HCT116 (cell line): ENCODE data around the gene HYAL1. TPM values are rescaled to one million over a fixed set of nuclear protein-coding genes. Genes with fewer than 3 reads are reported as not detected.

Experiments
- ATAC-seq: fragments of 200-7000 bp; cut with Tn5 transposase; 2 replicates; pipeline ENCODE4 v1.9.1; 2020; ENCODE audit warnings: mild to moderate bottlenecking, moderate library complexity
- BruUV-seq: library from RNA; stranded (reverse); fragments of 400-500 nt; replicated peaks from 2 replicates; lab custom pipeline; 2021; lab: Mats Ljungman, UMichigan
- CTCF ChIA-PET: fragments of 300-600 bp; sonication (Branson Sonifier 250); formaldehyde crosslinking; loops from one replicate; lab custom pipeline; 2021; ENCODE audit warnings: antibody characterized with exemption; lab: Charles Lee
- POLR2A ChIA-PET: fragments of 300-600, 350-600 bp; sonication (Branson Sonifier 250); formaldehyde crosslinking; loops from one replicate; lab custom pipeline; 2021; ENCODE audit warnings: antibody characterized with exemption; lab: Charles Lee
- RAD21 ChIA-PET, 2 experiments: fragments of 300-600 bp; sonication (Branson Sonifier 250); formaldehyde crosslinking; loops; one replicate each; lab custom pipeline; 2023; ENCODE audit warnings: low total read pairs in 2 of 2; ENCODE audit not compliant: uncharacterized antibody in 2 of 2, unreplicated experiment in 2 of 2, low non-redundant PET in 1 of 2; lab: Charles Lee
- DNase-seq: peaks from one replicate; pipeline ENCODE4 v3.0.0-alpha.2; 2010; ENCODE audit warnings: low read depth, low spot score
- H2AFZ ChIP-seq: fragments of 200-600 bp; shearing (Covaris generic), sonication (generic); 2 replicates; pipeline ENCODE4 v1.6.1; 2017; ENCODE audit warnings: low read depth, mixed run types, mixed read lengths, antibody characterized with exemption, low read length; ENCODE audit not compliant: poor library complexity, severe bottlenecking
- H3K27ac ChIP-seq: 2 replicates; pipeline ENCODE4 v1.5.1; 2012; ENCODE audit warnings: low read depth, low read length
- H3K27me3 ChIP-seq: fragments of 200-600 bp; sonication (generic); 2 replicates; pipeline ENCODE4 v1.6.1; 2016; ENCODE audit warnings: mixed run types, low read length, mixed read lengths; ENCODE audit not compliant: insufficient read depth
- H3K36me3 ChIP-seq, 2 experiments: fragments of 200-500 bp in 1 of 2; fragments of 200-600 bp in 1 of 2; sonication (Bioruptor generic) in 1 of 2; sonication (generic) in 1 of 2; 2 replicates each; pipeline versions ENCODE4 v1.5.1 to v1.6.1; 2014 to 2016; ENCODE audit warnings: low read length in 2 of 2, inconsistent platforms in 1 of 2, mixed read lengths in 1 of 2, mixed run types in 1 of 2; ENCODE audit not compliant: insufficient read depth in 2 of 2, control insufficient read depth in 1 of 2
- H3K4me1 ChIP-seq, 2 experiments: fragments of 200-600 bp in 1 of 2; sonication (generic) in 1 of 2; 2 replicates each; pipeline versions ENCODE4 v1.5.1 to v1.6.1; 2012 to 2017; ENCODE audit warnings: low read length in 2 of 2, inconsistent platforms in 1 of 2, mild to moderate bottlenecking in 1 of 2, mixed read lengths in 1 of 2, mixed run types in 1 of 2, moderate library complexity in 1 of 2; ENCODE audit not compliant: insufficient read depth in 2 of 2, control insufficient read depth in 1 of 2
- H3K4me2 ChIP-seq: fragments of 200-600 bp; sonication (generic); 2 replicates; pipeline ENCODE4 v1.6.1; 2017; ENCODE audit warnings: mixed run types, low read length, mixed read lengths
- H3K4me3 ChIP-seq, 2 experiments: fragments of 200-600 bp in 1 of 2; sonication (generic) in 1 of 2; replicated peaks in 1 of 2; 2 replicates each; pipeline ENCODE4 v1.5.1; 2011 to 2016; ENCODE audit warnings: low read length in 2 of 2, control low read depth in 1 of 2, low read depth in 1 of 2, mild to moderate bottlenecking in 1 of 2, mixed read lengths in 1 of 2, mixed run types in 1 of 2
- H3K79me2 ChIP-seq: fragments of 200-600 bp; sonication (generic); 2 replicates; pipeline ENCODE4 v1.6.1; 2017; ENCODE audit warnings: mild to moderate bottlenecking, mixed run types, low read length, moderate library complexity, mixed read lengths; ENCODE audit not compliant: insufficient read depth
- H3K9ac ChIP-seq: fragments of 200-600 bp; sonication (generic); 2 replicates; pipeline ENCODE4 v1.6.1; 2016; ENCODE audit warnings: low read length, mixed read lengths
- H3K9me2 ChIP-seq: fragments of 200-600 bp; sonication (generic), shearing (Covaris generic); 2 replicates; pipeline ENCODE4 v1.6.1; 2017; ENCODE audit warnings: mixed run types, mild to moderate bottlenecking, moderate library complexity; ENCODE audit not compliant: insufficient read depth
- H3K9me3 ChIP-seq, 2 experiments: fragments of 200-500 bp in 1 of 2; fragments of 200-600 bp in 1 of 2; sonication (Bioruptor generic) in 1 of 2; sonication (generic) in 1 of 2; 2 replicates each; pipeline ENCODE4 v1.6.1; 2014 to 2017; ENCODE audit warnings: low read length in 2 of 2, mixed read lengths in 2 of 2, inconsistent platforms in 1 of 2, low read depth in 1 of 2, mild to moderate bottlenecking in 1 of 2, mixed run types in 1 of 2, moderate library complexity in 1 of 2; ENCODE audit not compliant: control insufficient read depth in 1 of 2, insufficient read depth in 1 of 2
- H4K20me1 ChIP-seq: fragments of 200-600 bp; sonication (generic), shearing (Covaris generic); 2 replicates; pipeline ENCODE4 v1.6.1; 2017; ENCODE audit warnings: mixed run types, mild to moderate bottlenecking, moderate library complexity; ENCODE audit not compliant: insufficient read depth
- CBX3 ChIP-seq: IDR thresholded peaks from 2 replicates; pipeline ENCODE4 v1.6.1; 2012; ENCODE audit warnings: low read depth
- EGR1 ChIP-seq: IDR thresholded peaks from 2 replicates; pipeline ENCODE4 v1.6.1; 2012; ENCODE audit warnings: low read depth
- ELF1 ChIP-seq: IDR thresholded peaks from 2 replicates; pipeline ENCODE4 v1.6.1; 2012; ENCODE audit warnings: low read depth, borderline replicate concordance
- EZH2 ChIP-seq: fragments of 200-600 bp; sonication (generic); IDR thresholded peaks from 2 replicates; pipeline ENCODE4 v1.6.1; 2017; ENCODE audit warnings: antibody characterized with exemption, mixed run types
- EZH2phosphoT487 ChIP-seq: fragments of 200-600 bp; IDR thresholded peaks from 2 replicates; pipeline ENCODE4 v1.6.1; 2018; ENCODE audit warnings: antibody characterized with exemption, borderline replicate concordance
- FOSL1 ChIP-seq: IDR thresholded peaks from 2 replicates; pipeline ENCODE4 v1.6.1; 2012; ENCODE audit warnings: low read depth
- JUND ChIP-seq: IDR thresholded peaks from 2 replicates; pipeline ENCODE4 v1.6.1; 2012
- POLR2A ChIP-seq: IDR thresholded peaks from 2 replicates; pipeline ENCODE4 v1.7.0; 2011; ENCODE audit warnings: borderline replicate concordance; ENCODE audit not compliant: insufficient read depth, insufficient read length; ENCODE audit errors: extremely low read depth
- POLR2AphosphoS5 ChIP-seq: IDR thresholded peaks from 2 replicates; pipeline ENCODE4 v1.6.1; 2011; ENCODE audit warnings: mild to moderate bottlenecking, low read depth, low read length, moderate library complexity
- SRF ChIP-seq: IDR thresholded peaks from 2 replicates; pipeline ENCODE4 v1.6.1; 2012; ENCODE audit warnings: low read depth
- ZFX ChIP-seq: fragments of 450-650 bp; IDR thresholded peaks from 2 replicates; pipeline ENCODE4 v1.6.1; 2017
- intact Hi-C: fragments of 100-400 bp; cut with micrococcal nuclease; formaldehyde crosslinking; loops from 2 replicates; pipeline ENCODE4 v1.10.0; 2022
- total RNA-seq: library from RNA; stranded (reverse); gene quantifications from one replicate; pipeline ENCODE4 v1.2.1, GENCODE V29; 2021; ENCODE audit not compliant: unreplicated experiment
- TF ChIP-seq, protein P1 (sequence below): IDR thresholded peaks from 2 replicates; pipeline ENCODE4 v1.6.1; 2011; ENCODE audit warnings: mild to moderate bottlenecking, low read length, moderate library complexity; ENCODE audit not compliant: insufficient replicate concordance; ENCODE audit errors: extremely low read depth
- TF ChIP-seq, protein P2 (sequence below): IDR thresholded peaks from 2 replicates; pipeline ENCODE4 v1.6.1; 2012; ENCODE audit warnings: low read depth

The HYAL1 gene
- total RNA-seq, 1 experiment from 2014 or later: 6.1 TPM

GRCh38 chr3:50331364-50331907 lies 28.1 kb upstream of the HYAL1 start:
- ATAC-seq (no peak), DNase-seq (no peak)
- TF ChIP-seq POLR2AphosphoS5 (no peak), CBX3 (no peak), EZH2 (no peak), FOSL1 (no peak), EGR1 (no peak), POLR2A (no peak)
- TF ChIP-seq, protein P1, sequence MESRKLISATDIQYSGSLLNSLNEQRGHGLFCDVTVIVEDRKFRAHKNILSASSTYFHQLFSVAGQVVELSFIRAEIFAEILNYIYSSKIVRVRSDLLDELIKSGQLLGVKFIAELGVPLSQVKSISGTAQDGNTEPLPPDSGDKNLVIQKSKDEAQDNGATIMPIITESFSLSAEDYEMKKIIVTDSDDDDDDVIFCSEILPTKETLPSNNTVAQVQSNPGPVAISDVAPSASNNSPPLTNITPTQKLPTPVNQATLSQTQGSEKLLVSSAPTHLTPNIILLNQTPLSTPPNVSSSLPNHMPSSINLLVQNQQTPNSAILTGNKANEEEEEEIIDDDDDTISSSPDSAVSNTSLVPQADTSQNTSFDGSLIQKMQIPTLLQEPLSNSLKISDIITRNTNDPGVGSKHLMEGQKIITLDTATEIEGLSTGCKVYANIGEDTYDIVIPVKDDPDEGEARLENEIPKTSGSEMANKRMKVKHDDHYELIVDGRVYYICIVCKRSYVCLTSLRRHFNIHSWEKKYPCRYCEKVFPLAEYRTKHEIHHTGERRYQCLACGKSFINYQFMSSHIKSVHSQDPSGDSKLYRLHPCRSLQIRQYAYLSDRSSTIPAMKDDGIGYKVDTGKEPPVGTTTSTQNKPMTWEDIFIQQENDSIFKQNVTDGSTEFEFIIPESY: no peak
- TF ChIP-seq, all 23 proteins: peak for 0
- no TSS peak for BruUV-seq
- H3K27ac ChIP-seq: no peak overlapping the region
- H3K9ac ChIP-seq: no peak overlapping the region
- no peaks in the 10 kb centered on the region for H3K9me3 ChIP-seq
- peaks cover 18 to 36% of the 10 kb centered on the region in 2 experiments for H3K4me1 ChIP-seq
- no peak overlapping the region for H3K4me2 ChIP-seq
- no peak overlapping the region for H3K4me3 ChIP-seq
- RAD21 ChIA-PET: no interaction called here
- no peaks in the 10 kb centered on the region; the same call in 1 of the 2 replicates for H4K20me1 ChIP-seq
- CTCF ChIA-PET: no interaction called here
- H2AFZ ChIP-seq: no peak overlapping the region
- peaks cover 30 to 37% of the 10 kb centered on the region in 2 experiments; a peak in 3 of 4 replicates for H3K36me3 ChIP-seq
- POLR2A ChIA-PET: no interaction called here
- H3K79me2 ChIP-seq: peaks cover 75% of the 10 kb centered on the region
- H3K9me2 ChIP-seq: no peaks in the 10 kb centered on the region
- no peaks in the 10 kb centered on the region for H3K27me3 ChIP-seq
- intact Hi-C loops: no loop called here

DNA sequence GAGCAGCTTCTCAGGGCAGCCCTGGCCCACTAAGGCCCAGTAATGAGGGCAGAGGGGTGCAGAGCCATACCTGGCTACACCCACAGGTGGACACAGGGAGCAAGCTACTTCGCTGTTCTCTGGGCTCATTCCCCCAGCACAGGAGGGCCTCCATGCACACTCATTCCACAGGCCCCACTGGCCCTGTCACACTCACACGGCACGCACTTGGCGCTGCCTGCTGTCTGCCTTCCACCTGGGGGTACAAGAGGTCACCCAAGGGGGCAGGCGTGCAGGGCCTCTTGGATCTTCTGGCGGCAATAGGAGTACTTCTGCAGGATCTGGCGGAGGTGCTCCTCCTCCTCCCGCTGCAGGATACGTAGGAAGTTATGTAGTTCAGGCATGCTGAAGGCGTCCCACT lies 27.0 kb upstream of the HYAL1 start:
- H3K9ac ChIP-seq: no peak overlapping the region
- H4K20me1 ChIP-seq: no peaks in the 10 kb centered on the region; the same call in 1 of the 2 replicates
- RAD21 ChIA-PET: no interaction called here
- no peaks in the 10 kb centered on the region for H3K9me3 ChIP-seq
- BruUV-seq: no TSS peak
- intact Hi-C loops: no loop called here
- POLR2A ChIA-PET: no interaction called here
- CTCF ChIA-PET: no interaction called here
- ATAC-seq: no peak
- no peak for DNase-seq
- no peak overlapping the region for H2AFZ ChIP-seq
- peaks cover 10 to 25% of the 10 kb centered on the region in 2 experiments for H3K4me1 ChIP-seq
- no peaks in the 10 kb centered on the region for H3K9me2 ChIP-seq
- H3K79me2 ChIP-seq: peaks cover 73% of the 10 kb centered on the region
- H3K36me3 ChIP-seq: peaks cover 33 to 45% of the 10 kb centered on the region in 2 experiments; a peak in 3 of 4 replicates
- H3K27me3 ChIP-seq: no peaks in the 10 kb centered on the region
- no peak overlapping the region for H3K4me3 ChIP-seq
- H3K4me2 ChIP-seq: no peak overlapping the region
- H3K27ac ChIP-seq: peak overlapping the region; percentile 19; the same call in 1 of the 2 replicates
- TF ChIP-seq POLR2A: no peak
- no peak for TF ChIP-seq SRF
- TF ChIP-seq ZFX: no peak
- no peak for TF ChIP-seq ELF1
- TF ChIP-seq, protein P2, sequence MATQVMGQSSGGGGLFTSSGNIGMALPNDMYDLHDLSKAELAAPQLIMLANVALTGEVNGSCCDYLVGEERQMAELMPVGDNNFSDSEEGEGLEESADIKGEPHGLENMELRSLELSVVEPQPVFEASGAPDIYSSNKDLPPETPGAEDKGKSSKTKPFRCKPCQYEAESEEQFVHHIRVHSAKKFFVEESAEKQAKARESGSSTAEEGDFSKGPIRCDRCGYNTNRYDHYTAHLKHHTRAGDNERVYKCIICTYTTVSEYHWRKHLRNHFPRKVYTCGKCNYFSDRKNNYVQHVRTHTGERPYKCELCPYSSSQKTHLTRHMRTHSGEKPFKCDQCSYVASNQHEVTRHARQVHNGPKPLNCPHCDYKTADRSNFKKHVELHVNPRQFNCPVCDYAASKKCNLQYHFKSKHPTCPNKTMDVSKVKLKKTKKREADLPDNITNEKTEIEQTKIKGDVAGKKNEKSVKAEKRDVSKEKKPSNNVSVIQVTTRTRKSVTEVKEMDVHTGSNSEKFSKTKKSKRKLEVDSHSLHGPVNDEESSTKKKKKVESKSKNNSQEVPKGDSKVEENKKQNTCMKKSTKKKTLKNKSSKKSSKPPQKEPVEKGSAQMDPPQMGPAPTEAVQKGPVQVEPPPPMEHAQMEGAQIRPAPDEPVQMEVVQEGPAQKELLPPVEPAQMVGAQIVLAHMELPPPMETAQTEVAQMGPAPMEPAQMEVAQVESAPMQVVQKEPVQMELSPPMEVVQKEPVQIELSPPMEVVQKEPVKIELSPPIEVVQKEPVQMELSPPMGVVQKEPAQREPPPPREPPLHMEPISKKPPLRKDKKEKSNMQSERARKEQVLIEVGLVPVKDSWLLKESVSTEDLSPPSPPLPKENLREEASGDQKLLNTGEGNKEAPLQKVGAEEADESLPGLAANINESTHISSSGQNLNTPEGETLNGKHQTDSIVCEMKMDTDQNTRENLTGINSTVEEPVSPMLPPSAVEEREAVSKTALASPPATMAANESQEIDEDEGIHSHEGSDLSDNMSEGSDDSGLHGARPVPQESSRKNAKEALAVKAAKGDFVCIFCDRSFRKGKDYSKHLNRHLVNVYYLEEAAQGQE: no peak
- no peak for TF ChIP-seq JUND
- no peak for TF ChIP-seq EZH2phosphoT487
- no peak for TF ChIP-seq EGR1
- TF ChIP-seq, protein P1: no peak
